ENCODE data around the gene TSPOAP1.

- TF ChIP-seq CTCF (IDR thresholded peaks at IDR 0.05; ENCODE audit: poor library complexity) (no peak), EZH2phosphoT487 (IDR thresholded peaks at IDR 0.05; ENCODE audit: low read depth, severe bottlenecking, unreplicated experiment) (no peak), EZH2 (IDR thresholded peaks at IDR 0.05; ENCODE audit: borderline replicate concordance) (no peak)
Measured at GRCh38 chr17:58341861-58342475, 13.4 kb upstream of the TSPOAP1 start.

Measured in hepatocyte (in vitro differentiated cells).